VCaP (cell line): ENCODE results near the gene PEX26.
"Not testable (repeated sequence)": the region's sequence is repeated elsewhere in the genome, so short reads cannot be mapped to it uniquely, and the experiment has no call there.

Experiments
- H3K27ac ChIP-seq: fragments of 450-650 bp; 2 replicates; pipeline ENCODE4 v1.5.1; 2017
- CTCF ChIP-seq: fragments of 450-650 bp; conservative IDR thresholded peaks from 2 replicates; pipeline ENCODE4 v1.5.1; 2017; ENCODE audit warnings: mild to moderate bottlenecking, moderate library complexity

Gene PEX26

GRCh38 chr22:18121506-18121905 is 43.7 kb downstream of the PEX26 start:
- no peak for TF ChIP-seq CTCF
- no peak overlapping the region for H3K27ac ChIP-seq

GRCh38 chr22:18121954-18122554 is 44.3 kb downstream of the PEX26 start:
- H3K27ac ChIP-seq: no peak overlapping the region
- TF ChIP-seq CTCF: no peak

GRCh38 chr22:18123476-18124025 is 45.8 kb downstream of the PEX26 start:
- not testable (repeated sequence) for H3K27ac ChIP-seq

- no peak overlapping the region for H3K27ac ChIP-seq
- no peak for TF ChIP-seq CTCF
Observed at GRCh38 chr22:18126606-18127005, 48.8 kb downstream of the PEX26 start.

GRCh38 chr22:18130018-18130417 is 52.2 kb downstream of the PEX26 start:
- no peak for TF ChIP-seq CTCF
- no peak overlapping the region for H3K27ac ChIP-seq

- H3K27ac ChIP-seq: no peak overlapping the region
- TF ChIP-seq CTCF: no peak
Observed at GRCh38 chr22:18130699-18131429, 53.1 kb downstream of the PEX26 start.

GRCh38 chr22:18133452-18133851 is 55.7 kb downstream of the PEX26 start:
- TF ChIP-seq CTCF: no peak
- peak overlapping the region; percentile 11; the same call in 1 of the 2 replicates for H3K27ac ChIP-seq
